OCI-LY3 (cell line): Measurements from ENCODE around the gene MAP2K7.
"Not testable (repeated sequence)": the region's sequence is repeated elsewhere in the genome, so short reads cannot be mapped to it uniquely, and the experiment has no call there.

ENCODE experiments used
- H2AFZ ChIP-seq: fragments of 200-600, 300-600 bp; shearing (Covaris generic); 2 replicates; pipeline ENCODE4 v1.6.0; 2014; ENCODE audit warnings: antibody characterized with exemption, low read depth, low read length
- H3K27ac ChIP-seq: fragments of 200-600, 300-600 bp; sonication (generic); 2 replicates; pipeline ENCODE4 v1.5.1; 2014; ENCODE audit warnings: mild to moderate bottlenecking, low read length, moderate library complexity, mixed read lengths
- H3K27me3 ChIP-seq: fragments of 200-600, 300-600 bp; sonication (generic); 2 replicates; pipeline ENCODE4 v1.6.1; 2014; ENCODE audit warnings: low read depth, low read length, mixed read lengths
- H3K36me3 ChIP-seq: fragments of 200-600, 300-600 bp; sonication (generic); replicated peaks from 2 replicates; pipeline ENCODE3; 2014; ENCODE audit warnings: low read depth, low read length, mixed read lengths
- H3K4me1 ChIP-seq: fragments of 300-600, 200-600 bp; sonication (generic); 2 replicates; pipeline ENCODE4 v1.6.1; 2014; ENCODE audit warnings: low read length, mixed read lengths
- H3K4me2 ChIP-seq: fragments of 200-600, 300-600 bp; sonication (generic); 2 replicates; pipeline ENCODE4 v1.6.1; 2014; ENCODE audit warnings: low read length, mixed read lengths
- H3K4me3 ChIP-seq: fragments of 300-600, 200-600 bp; sonication (generic); 2 replicates; pipeline ENCODE4 v1.5.1; 2014; ENCODE audit warnings: antibody characterized with exemption, mild to moderate bottlenecking, low read length, moderate library complexity
- H3K79me2 ChIP-seq: fragments of 300-600, 200-600 bp; shearing (Covaris generic); 2 replicates; pipeline ENCODE4 v1.6.1; 2014; ENCODE audit warnings: mild to moderate bottlenecking, low read length, mixed read lengths
- H3K9ac ChIP-seq: fragments of 300-600, 200-600 bp; shearing (Covaris generic); 2 replicates; pipeline ENCODE4 v1.6.0; 2014; ENCODE audit warnings: mild to moderate bottlenecking, low read length, moderate library complexity
- H3K9me3 ChIP-seq: fragments of 200-600, 300-600 bp; shearing (Covaris generic); 2 replicates; pipeline ENCODE4 v1.6.1; 2014; ENCODE audit warnings: low read length, mixed read lengths; ENCODE audit not compliant: insufficient read depth
- H4K20me1 ChIP-seq: fragments of 200-600, 300-600 bp; sonication (generic); 2 replicates; pipeline ENCODE4 v1.6.1; 2016; ENCODE audit warnings: low read length, mixed read lengths; ENCODE audit not compliant: insufficient read depth
- EZH2phosphoT487 ChIP-seq: fragments of 200-600 bp; shearing (Covaris generic); IDR thresholded peaks from 2 replicates; pipeline ENCODE4 v1.6.1; 2018; ENCODE audit warnings: antibody characterized with exemption, mixed run types, low read depth
- TF ChIP-seq, protein P1 (sequence below): fragments of 200-600, 300-600 bp; sonication (generic); IDR thresholded peaks from 2 replicates; pipeline ENCODE4 v1.5.1; 2014; ENCODE audit warnings: antibody characterized with exemption, low read length, low read depth

The MAP2K7 gene

DNA sequence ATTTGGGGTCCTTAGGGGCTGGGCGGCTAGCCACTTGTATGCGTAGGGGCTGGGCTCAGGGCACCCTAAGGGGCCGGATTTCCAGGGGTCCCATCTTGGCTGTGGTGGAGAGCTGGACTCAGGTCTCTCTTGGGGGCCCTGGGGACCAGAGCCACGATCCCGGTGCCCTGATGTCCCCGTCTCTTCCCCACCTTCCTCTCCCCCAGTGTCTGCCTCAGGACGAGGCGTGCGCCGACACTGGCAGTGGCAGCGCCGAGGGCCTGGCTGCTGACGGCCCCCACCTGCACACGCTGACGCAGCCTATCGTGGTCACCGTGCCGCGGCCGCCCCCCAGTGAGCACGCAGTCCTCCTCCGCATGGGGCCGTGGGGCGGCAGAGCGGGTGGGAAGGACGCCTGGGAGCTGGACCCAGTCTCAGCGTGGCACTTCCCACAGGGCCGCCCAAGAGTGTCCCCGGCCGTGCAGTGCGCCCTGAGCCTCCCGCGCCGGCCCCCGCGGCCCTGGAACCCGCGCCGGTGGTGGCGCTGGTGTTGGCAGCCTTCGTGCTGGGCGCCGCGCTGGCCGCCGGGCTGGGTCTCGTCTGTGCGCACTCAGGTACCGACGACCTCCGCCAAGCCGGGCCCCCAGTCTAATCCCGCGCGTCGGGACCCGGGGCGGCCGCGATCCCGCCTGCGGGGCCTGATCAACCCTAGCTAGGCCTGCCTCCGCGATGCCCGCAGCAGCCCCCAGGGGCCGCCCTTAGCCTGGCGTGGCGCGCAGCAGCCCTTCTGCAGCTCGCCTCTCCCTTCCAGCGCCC, 13.8 kb downstream of the MAP2K7 start:
- Histone ChIP-seq H3K9ac (peak overlapping the region; percentile 67), H3K36me3 (peaks cover 12% of the 10 kb centered on the region), H3K4me1 (peaks cover 14% of the 10 kb centered on the region), H3K4me3 (peak overlapping the region; percentile 77), H4K20me1 (peaks cover 7% of the 10 kb centered on the region; the same call in 1 of the 2 replicates), H2AFZ (peak overlapping the region; percentile 44; the same call in 1 of the 2 replicates), H3K4me2 (peak overlapping the region; percentile 81), H3K79me2 (no peaks in the 10 kb centered on the region), H3K27ac (no peak overlapping the region), H3K27me3 (no peaks in the 10 kb centered on the region), H3K9me3 (no peaks in the 10 kb centered on the region)
- TF ChIP-seq, protein P1, sequence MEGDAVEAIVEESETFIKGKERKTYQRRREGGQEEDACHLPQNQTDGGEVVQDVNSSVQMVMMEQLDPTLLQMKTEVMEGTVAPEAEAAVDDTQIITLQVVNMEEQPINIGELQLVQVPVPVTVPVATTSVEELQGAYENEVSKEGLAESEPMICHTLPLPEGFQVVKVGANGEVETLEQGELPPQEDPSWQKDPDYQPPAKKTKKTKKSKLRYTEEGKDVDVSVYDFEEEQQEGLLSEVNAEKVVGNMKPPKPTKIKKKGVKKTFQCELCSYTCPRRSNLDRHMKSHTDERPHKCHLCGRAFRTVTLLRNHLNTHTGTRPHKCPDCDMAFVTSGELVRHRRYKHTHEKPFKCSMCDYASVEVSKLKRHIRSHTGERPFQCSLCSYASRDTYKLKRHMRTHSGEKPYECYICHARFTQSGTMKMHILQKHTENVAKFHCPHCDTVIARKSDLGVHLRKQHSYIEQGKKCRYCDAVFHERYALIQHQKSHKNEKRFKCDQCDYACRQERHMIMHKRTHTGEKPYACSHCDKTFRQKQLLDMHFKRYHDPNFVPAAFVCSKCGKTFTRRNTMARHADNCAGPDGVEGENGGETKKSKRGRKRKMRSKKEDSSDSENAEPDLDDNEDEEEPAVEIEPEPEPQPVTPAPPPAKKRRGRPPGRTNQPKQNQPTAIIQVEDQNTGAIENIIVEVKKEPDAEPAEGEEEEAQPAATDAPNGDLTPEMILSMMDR, result peak; percentile 27
- TF ChIP-seq EZH2phosphoT487, result no peak

DNA sequence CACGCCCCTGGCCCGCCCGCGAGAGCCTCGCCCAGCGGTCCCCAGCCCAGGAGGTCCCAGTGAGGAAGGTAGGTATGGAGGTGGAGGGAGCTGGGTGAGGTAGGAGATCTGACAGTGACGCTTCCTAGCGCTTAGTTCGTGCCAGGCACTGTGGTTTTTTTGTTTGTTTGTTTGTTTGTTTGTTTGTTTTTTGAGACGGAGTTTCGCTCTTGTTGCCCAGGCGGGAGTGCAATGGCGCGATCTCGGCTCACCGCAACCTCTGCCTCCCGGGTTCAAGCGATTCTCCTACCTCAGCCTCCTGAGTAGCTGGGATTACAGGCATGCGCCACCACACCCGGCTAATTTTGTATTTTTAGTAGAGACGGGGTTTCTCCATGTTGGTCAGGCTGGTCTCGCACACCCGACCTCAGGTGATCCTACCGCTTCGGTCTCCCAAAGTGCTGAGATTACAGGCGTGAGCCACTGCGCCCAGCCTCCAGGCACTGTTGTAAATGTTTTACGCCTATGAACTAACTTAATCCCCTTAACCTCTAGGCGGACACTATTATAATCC, 14.5 kb downstream of the MAP2K7 start:
- H4K20me1 ChIP-seq, H3K79me2 ChIP-seq, H3K9me3 ChIP-seq, H2AFZ ChIP-seq, H3K27ac ChIP-seq, H3K36me3 ChIP-seq, H3K9ac ChIP-seq, H3K27me3 ChIP-seq: not testable (repeated sequence)
- H3K4me1 ChIP-seq, result peaks cover 14% of the 10 kb centered on the region
- peak overlapping the region; percentile 77 for H3K4me3 ChIP-seq
- peak overlapping the region; percentile 81 for H3K4me2 ChIP-seq

DNA sequence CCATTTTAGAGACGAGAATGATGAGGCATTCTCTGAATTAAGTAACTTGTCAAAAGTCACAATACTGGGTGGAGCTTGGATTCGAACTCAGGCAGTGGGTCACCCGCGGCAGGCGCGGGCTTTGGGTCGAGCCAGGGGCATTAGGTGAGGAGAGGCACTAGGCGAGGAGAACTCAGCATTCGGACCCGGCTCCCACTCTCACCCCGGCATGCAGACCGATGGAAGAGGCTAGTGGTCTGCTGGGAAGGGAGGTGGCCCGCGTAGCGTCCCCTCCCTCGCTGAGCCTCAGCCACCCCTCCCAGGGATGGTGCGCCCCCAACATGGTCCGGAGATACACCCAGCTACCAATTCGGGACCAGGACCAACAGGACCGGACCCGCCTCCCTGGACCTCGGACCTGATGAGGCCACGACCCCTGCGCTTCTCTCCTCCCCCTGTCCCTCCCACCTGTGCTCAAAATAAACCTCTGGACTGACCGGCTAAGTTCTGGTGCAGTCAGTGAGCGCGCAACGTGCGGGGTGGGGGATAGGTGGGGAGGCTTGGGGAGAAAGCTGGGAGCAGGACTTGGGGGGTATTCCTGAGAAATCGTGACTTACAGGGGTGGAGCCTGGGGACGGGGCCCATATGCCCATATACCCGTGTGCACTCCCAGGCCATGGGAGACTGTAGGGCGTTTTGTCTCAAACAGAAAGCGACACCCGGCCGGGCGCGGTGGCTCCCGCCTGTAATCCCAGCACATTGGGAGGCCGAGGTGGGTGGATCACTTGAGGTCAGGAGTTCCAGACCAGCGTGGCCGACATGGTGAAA, 15.1 kb downstream of the MAP2K7 start:
- Histone ChIP-seq H3K36me3 (peaks cover 10% of the 10 kb centered on the region), H3K9ac (no peak overlapping the region), H3K27ac (no peak overlapping the region), H3K27me3 (no peaks in the 10 kb centered on the region), H3K9me3 (no peaks in the 10 kb centered on the region), H3K4me2 (peak overlapping the region; percentile 96), H4K20me1 (peaks cover 7% of the 10 kb centered on the region; the same call in 1 of the 2 replicates), H3K4me1 (peaks cover 14% of the 10 kb centered on the region), H3K79me2 (no peaks in the 10 kb centered on the region), H3K4me3 (peak overlapping the region; percentile 86; the same call in 1 of the 2 replicates), H2AFZ (no peak overlapping the region)
- TF ChIP-seq, protein P1, result no peak
- TF ChIP-seq EZH2phosphoT487, result no peak

DNA sequence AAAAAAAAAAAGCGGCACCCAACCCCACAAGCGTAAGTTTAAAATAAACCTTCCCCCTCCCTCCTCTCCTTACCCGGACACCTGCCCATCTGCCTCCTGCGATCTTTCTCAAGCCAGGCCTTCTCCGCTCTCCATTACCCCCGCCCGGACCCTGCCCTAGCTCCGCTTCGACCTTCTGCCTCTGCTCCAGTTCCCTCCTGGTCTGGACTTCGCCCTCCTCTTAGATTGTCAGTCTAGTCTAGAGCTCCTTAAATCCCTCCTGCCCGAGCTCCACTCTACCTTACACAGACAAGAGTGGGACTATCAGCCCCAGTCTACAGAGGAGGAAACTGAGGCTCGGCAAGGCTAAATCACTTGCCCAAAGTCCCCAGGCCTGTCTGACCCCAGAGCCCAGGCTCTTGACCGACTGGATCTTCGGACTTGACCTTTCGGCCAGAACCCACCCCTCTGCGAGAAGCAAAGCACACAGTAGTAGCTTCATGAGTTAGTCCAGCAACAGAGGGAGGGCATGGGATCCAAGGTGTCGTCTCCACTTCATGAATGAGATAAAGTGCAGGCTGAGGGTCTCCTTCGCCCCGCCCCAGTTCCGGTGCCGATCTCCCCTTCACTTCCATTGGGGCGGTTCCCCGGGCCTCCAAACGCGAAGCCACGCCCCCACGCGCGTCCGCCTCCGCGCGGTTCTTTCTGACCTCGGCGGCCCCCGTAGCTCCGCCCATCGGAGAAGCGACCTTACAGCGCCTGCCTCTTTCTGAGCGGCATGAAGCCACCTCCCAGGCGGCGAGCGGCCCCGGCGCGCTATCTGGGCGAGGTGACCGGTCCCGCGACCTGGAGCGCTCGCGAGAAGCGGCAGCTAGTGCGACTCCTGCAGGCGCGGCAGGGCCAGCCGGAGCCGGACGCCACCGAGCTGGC, 16.2 kb downstream of the MAP2K7 start, which contains the start of gene SNAPC2:
TSS of gene SNAPC2 (plus strand) at position 729 of the 909 bp plus-strand sequence. CDS start at position 758, 29 bp downstream.
- Histone ChIP-seq H2AFZ (peak within 1 kb of the TSS; percentile 48; the same call in 1 of the 2 replicates), H3K79me2 (no peaks in the 10 kb centered on the region), H3K36me3 (peaks cover 10% of the 10 kb centered on the region), H3K9ac (peak within 1 kb of the TSS; percentile 80), H3K27ac (peak within 1 kb of the TSS; percentile 80), H3K9me3 (no peaks in the 10 kb centered on the region), H3K4me2 (peak within 1 kb of the TSS; percentile 96), H3K4me3 (peak within 1 kb of the TSS; percentile 86), H3K4me1 (peaks cover 14% of the 10 kb centered on the region), H3K27me3 (no peaks in the 10 kb centered on the region), H4K20me1 (peaks cover 7% of the 10 kb centered on the region; the same call in 1 of the 2 replicates)
- TF ChIP-seq, protein P1, result no peak
- no peak for TF ChIP-seq EZH2phosphoT487
